HCEC 1CT (cell line): ENCODE data around the gene PRPF18.
"Not testable (repeated sequence)": the region's sequence is repeated elsewhere in the genome, so short reads cannot be mapped to it uniquely, and the experiment has no call there.

Source experiments
- DNase-seq: peaks from one replicate; pipeline ENCODE4 v3.0.0-alpha.2; 2017

Gene PRPF18

DNA sequence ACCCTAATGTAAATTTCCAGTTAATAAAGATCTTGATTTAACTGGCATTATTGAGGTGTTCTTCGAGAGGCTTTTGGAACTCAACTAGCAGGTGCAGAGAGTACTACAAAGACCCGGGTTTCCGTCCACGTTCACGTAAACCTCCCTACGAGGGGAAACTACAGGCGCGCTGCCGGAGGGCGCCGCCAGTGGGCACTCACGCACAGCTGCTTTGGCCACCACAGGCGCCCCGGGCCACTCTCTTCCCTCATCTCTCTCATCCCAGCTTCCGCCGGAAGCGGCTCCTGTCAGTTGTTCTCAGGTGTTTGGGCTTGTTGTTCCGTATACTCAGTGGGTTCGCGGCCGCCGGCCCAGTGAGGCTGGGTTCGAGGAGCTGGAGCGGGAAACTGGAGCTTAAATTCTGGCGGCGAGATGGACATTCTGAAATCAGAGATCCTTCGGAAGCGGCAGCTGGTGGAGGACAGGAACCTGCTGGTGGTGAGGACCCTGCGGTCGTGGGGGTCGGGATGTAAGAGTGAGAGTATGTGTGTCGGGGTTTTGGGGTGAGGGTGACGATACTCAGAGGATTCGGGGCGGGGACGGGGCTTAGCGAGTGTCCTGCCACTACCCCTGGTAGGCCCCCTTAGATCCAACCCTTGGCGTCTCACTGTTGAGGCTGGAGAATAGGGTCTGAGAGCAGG is at the start of gene PRPF18:
Gene PRPF18 (plus strand): TSS at position 290 of the 680 bp plus-strand sequence. CDS start 122 bp downstream, at position 412.
- DNase-seq = peak; percentile 89

GRCh38 chr10:13537985-13538384 is 48.8 kb upstream of the PRPF18 start:
- DNase-seq = not testable (repeated sequence)

DNA sequence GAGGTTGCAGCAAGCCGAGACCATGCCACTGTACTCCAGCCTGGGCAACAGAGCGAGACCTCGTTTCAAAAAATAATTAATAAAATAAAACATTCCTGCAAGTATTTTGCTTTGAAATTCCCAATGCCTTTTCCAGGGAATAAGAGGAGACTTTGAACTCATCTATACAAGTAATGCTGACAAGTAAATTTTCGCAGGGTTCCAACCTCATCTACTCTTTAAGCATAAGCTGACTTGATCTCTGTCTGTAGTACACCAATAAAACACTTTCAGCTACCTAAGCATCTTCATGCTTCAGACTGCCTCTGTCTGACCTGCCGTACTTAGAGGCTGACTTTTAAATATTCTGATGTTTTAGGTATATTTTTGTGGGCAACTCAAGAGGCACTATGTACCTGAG is 44.2 kb upstream of the PRPF18 start:
- no peak for DNase-seq

DNA sequence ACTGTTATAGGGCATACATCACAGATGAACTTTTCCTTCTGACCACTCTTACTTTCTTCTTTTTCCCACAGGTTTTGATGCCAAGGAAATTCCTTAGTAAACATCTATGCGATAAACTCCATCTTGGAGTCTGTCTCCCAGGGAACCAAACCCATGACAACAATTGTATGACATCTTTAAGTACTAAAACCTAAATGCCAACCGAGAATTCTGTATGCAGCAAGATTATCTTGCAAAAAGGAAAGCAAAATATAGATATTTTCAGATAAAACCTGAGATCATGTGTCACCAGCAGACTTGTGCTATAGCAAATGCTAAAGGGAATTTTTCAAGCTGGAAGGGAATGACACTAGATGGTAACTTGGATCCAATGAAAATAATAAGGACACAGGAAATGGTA is 36.0 kb upstream of the PRPF18 start:
- DNase-seq = no peak

- no peak for DNase-seq
These were observed 30.8 kb upstream of the PRPF18 start for GRCh38 chr10:13555884-13556510.

DNA sequence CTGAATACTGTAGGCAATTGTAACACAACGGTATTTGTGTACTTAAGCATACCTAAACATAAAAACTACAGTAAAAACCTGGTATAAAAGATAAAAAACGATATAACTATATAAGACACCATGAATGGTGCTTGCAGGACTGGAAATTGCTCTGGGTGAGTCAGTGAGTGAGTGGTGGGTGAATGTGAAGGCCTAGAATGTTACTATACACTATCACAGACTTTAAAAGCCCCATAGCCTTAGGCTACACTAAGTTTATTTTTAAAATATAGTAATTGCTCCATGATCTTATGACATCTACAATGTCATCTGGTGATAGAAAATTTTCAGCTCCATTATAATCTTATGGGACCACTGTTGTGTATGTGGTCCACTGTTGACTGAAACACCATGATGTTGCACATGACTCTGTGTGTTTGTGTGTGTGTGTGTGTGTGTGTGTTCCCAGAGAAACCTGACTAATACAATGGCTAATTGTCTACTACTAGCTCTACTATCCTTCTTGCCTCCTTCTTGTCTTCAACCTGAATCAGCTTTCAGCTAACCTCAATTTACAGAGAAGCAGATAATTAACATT is 27.6 kb upstream of the PRPF18 start:
- DNase-seq = no peak

GRCh38 chr10:13560597-13560996 is 26.2 kb upstream of the PRPF18 start:
- no peak for DNase-seq

DNA sequence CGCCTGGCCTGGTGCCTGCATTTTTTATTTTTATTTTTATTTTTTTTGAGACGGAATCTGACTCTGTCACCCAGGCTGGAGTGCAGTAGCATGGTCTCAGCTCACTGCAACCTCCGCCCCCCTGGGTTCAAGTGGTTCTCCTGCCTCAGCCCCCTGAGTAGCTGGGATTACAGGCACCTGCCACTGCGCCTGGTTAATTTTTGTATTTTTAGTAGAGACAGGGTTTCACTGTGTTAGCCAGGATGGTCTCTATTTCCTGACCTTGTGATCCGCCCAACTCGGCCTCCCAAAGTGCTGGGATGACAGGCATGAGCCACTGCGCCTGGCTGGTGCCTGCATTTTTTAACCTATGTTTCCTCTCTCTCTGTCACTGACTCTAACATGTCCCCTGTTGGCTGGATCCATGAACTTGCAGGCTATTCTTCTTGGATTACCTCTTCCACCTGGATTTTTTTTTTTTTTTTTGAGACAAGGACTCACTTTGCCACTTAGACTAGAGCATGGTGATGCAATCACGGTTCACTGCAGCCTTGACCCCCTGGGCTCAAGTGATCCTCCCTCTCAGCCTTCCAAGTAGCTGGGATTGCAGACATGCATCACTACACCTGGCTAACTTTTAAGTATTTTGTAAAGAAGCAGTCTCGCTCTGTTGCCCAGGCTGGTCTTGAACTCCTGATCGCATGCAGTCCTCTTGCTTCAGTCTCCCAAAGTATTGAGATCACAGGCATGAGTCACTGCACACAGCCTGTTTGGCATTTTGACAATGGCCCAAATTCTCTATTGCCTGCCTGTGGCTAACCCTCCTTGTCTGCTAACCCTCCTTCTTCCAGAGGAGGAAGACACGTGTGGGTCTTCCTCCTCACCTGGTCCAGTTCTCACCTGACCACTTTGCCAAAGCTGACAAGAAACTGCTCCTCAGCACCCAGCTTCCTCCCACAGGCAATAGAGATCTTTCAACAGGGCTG is 23.0 kb upstream of the PRPF18 start:
- DNase-seq = no peak

GRCh38 chr10:13564576-13564975 is 22.2 kb upstream of the PRPF18 start:
- DNase-seq = no peak

- no peak for DNase-seq
These were observed 19.7 kb upstream of the PRPF18 start for GRCh38 chr10:13567030-13567429.

- DNase-seq = no peak
These were observed 15.2 kb upstream of the PRPF18 start for GRCh38 chr10:13571541-13571940.

- no peak for DNase-seq
These were observed 12.8 kb upstream of the PRPF18 start for GRCh38 chr10:13573960-13574359.

DNA sequence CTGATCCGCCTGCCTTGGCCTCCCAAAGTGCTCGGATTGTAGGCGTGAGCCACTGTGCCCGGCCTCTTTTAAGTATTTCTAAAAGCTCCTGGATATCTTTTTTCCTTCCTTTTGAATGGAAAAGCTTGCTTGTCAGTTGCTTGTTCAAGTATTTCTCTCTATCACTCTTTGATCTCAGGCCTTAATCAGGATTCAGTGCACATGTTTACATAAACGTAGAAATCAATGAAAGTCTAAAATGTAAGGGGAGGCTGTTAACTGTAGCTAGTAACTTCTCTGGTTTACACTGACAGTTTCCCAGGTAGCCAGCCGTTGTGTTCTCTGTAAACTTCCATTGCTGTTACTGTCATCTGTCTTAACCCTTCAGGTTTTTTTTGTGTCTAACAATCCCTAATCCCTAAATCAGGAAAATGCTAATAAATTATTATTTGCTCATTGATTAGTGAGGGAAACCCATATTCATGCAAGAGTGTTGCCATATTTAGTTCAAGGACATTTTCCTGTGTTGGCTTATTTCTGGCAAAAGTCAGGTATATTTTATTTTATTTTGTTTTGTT is 1.5 kb upstream of the PRPF18 start:
- DNase-seq = no peak

GRCh38 chr10:13585943-13586342 is 822 bp upstream of the PRPF18 start:
- DNase-seq = no peak

DNA sequence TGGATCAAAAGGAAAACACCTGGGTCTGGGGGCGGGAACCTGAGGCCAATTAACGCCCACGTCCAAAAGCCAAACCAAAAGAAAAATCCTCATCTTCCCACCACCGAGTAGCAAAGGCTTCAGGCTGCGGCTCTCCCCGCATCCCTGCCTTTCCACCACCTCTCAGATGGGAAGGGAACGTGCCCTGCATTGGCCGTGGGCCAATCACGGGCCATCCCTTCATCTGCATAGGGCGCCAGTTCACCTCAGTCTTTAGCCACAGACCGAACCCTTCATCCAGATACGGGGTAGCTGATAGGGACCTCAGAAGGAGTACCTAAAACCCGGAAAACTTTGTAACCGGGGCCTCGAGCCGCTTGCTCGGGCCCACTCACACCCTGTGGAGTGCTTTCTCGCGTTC is 626 bp downstream of the PRPF18 start:
- no peak for DNase-seq

DNA sequence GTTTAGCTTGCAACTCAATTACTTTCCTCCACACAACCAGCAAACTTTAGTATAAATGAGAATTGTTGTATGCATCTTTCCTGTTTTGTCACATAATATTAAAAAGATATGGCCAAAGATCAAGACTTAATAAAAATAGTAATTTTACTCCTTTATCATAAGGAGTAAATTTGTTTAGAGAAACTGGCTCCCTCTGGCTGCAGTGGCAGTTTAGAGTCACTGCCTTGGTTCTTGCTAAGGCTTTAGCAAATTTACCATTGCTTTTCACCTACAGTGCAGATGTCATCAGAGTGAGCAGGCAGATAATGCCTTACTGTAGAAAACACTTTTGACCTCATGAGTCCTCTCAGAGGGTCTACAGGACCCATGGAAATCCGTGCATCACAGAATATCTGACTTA is 2.6 kb downstream of the PRPF18 start:
- DNase-seq = no peak

DNA sequence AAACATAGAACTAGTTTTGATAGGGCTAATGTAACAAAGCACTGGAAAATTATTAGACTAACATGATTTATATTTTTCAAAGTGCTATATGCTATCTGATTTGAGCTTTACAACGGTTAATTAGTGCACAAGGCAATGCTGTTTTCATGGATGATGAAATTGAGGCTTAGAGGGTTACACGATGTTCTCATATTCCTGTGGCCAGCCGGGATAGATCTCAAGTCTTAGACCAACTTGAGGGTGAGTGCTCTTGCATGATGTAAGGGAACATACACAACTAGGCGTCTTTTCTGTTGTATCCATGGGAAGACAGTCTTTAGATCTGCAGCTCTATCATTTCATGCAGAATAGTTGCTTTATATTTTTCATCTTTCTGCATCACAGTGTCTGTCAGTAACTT is 4.1 kb downstream of the PRPF18 start:
- no peak for DNase-seq

- DNase-seq = no peak
These were observed 5.5 kb downstream of the PRPF18 start for GRCh38 chr10:13592306-13592705.

GRCh38 chr10:13593535-13593934 is 6.8 kb downstream of the PRPF18 start:
- DNase-seq = no peak

GRCh38 chr10:13594641-13595040 is 7.9 kb downstream of the PRPF18 start:
- no peak for DNase-seq

DNA sequence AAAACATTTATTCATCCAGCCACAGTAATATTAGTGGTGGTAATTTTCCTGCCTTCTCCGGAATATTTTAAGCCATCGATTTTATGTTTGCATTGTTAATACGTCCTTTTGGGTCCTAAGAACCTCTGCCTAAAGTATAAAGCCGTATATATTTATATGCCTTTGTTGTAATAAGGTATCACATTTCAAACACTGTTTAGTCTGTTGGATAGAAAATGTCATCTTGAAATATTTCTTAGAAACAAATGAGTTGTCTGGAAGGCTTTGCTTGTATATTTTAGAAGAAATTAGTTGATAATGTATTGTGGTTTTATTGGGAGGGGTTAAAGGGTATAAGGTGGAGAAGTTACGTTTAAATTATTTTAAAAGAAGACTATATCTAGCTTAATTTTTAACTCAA is 11.1 kb downstream of the PRPF18 start:
- no peak for DNase-seq

GRCh38 chr10:13604357-13605040 is 17.7 kb downstream of the PRPF18 start:
- DNase-seq = no peak
